Measurements from ENCODE around the gene PDE8A. TPM values are rescaled to one million over a fixed set of nuclear protein-coding genes. Genes with fewer than 3 reads are reported as not detected.

PDE8A gene
- total and polyA plus RNA-seq, 2 of the 13 experiments (the other 11 are each of a cell fraction or from before 2014, with no cell fraction given) = 26.3 to 48.5 TPM

- in situ Hi-C loops (cut with HindIII; ENCODE audit: extremely low pct_ligation_motif_present, low pct_unique_long_range_greater_than_20kb) = loop anchor here (25.0 kb wide), 1 partner anchor 164 kb away; no protein-coding TSS in a partner anchor
- Histone ChIP-seq H3K27ac (ENCODE audit: extremely low read length, insufficient read depth, low read length) (no peak overlapping the region), H3K4me1 (ENCODE audit: insufficient read depth, low read length) (peaks cover 21% of the 10 kb centered on the region), H3K79me2 (ENCODE audit: insufficient read depth, low read length) (no peaks in the 10 kb centered on the region), H3K36me3 (replicated peaks in 1 of 2; ENCODE audit: control insufficient read depth in 1 of 2, insufficient read depth in 2 of 2, low read length in 2 of 2) (no peaks in the 10 kb centered on the region), H2AFZ (ENCODE audit: low read length) (no peak overlapping the region), H3K9ac (ENCODE audit: insufficient read depth, low read depth, low read length) (no peak overlapping the region), H4K20me1 (ENCODE audit: insufficient read depth, low read length) (no peaks in the 10 kb centered on the region), H3K27me3 (ENCODE audit: control insufficient read depth in 1 of 2, insufficient read depth in 2 of 2, low read length in 2 of 2) (peaks cover 1 to 36% of the 10 kb centered on the region in 2 experiments; a peak in 4 of 5 replicates), H3K9me3 (ENCODE audit: low read length) (no peaks in the 10 kb centered on the region), H3K4me2 (ENCODE audit: low read depth, low read length) (no peak overlapping the region), H3K4me3 (replicated peaks in 1 of 3; ENCODE audit: insufficient read depth in 1 of 3, low read depth in 2 of 3, low read length in 3 of 3) (no peak overlapping the region)
- intact Hi-C loops (cut with micrococcal nuclease; ENCODE audit: unreplicated experiment) = no loop called here
- ATAC-seq = no peak
- TF ChIP-seq ZNF782 (CRISPR knock-in tag; IDR thresholded peaks at IDR 0.05; ENCODE audit: borderline replicate concordance) (no peak), CEBPG (CRISPR knock-in tag; IDR thresholded peaks at IDR 0.05) (no peak), ZBTB38 (CRISPR knock-in tag; IDR thresholded peaks at IDR 0.05) (no peak), SP140L (CRISPR knock-in tag; IDR thresholded peaks at IDR 0.05; ENCODE audit: borderline replicate concordance) (no peak), SALL2 (CRISPR knock-in tag; IDR thresholded peaks at IDR 0.05) (no peak), ZNF234 (CRISPR knock-in tag; conservative IDR thresholded peaks at IDR 0.05) (no peak), CREBL2 (CRISPR knock-in tag; IDR thresholded peaks at IDR 0.05; ENCODE audit: borderline replicate concordance) (no peak), HOXD1 (CRISPR knock-in tag; IDR thresholded peaks at IDR 0.05) (no peak), ETS1 (CRISPR knock-in tag; IDR thresholded peaks at IDR 0.05) (no peak), RNF2 (conservative IDR thresholded peaks at IDR 0.05; ENCODE audit: low read depth) (no peak)
- ChIA-PET POLR2A (no interaction called here), CTCF (ENCODE audit: low intra/inter-chr PET ratio, low total read pairs) (no interaction called here)
- FAIRE-seq = no peak
- 70% methylated on average over 16 of the region's 16 CpGs for WGBS (ENCODE audit: low lambda C conversion rate)
- no TSS peak for BruUV-seq (replicated peaks)
- DNase-seq (ENCODE audit: low spot score) = no peak
These were observed 7.9 kb upstream of the PDE8A start for GRCh38 chr15:84973492-84974460.
